ENCODE results near the gene UCKL1. TPM values are rescaled to one million over a fixed set of nuclear protein-coding genes. Genes with fewer than 3 reads are reported as not detected.

Gene UCKL1
- polyA plus RNA-seq, 4 donors = 37.8 to 53.6 (median 45.0) TPM

GRCh38 chr20:63894358-63895201, 61.6 kb downstream of the UCKL1 start, which contains the start of gene DNAJC5:
Gene DNAJC5, plus strand, starts transcription at chr20:63895126. Its CDS starts 33,220 bp downstream, at chr20:63928346.
- DNase-seq (ENCODE audit: low read depth in 4 of 4, low spot score in 3 of 4) = peak; percentile 83 to 87 (median 86)

- DNase-seq (ENCODE audit: low read depth in 4 of 4, low spot score in 3 of 4) = no peak
Observed at GRCh38 chr20:63893999-63894357, 62.2 kb downstream of the UCKL1 start.

GRCh38 chr20:63892402-63892801, 63.8 kb downstream of the UCKL1 start:
- no peak for DNase-seq (ENCODE audit: low read depth in 4 of 4, low spot score in 3 of 4)

GRCh38 chr20:63891061-63892002, 64.9 kb downstream of the UCKL1 start:
- no peak for DNase-seq (ENCODE audit: low read depth in 4 of 4, low spot score in 3 of 4)

GRCh38 chr20:63890616-63891015, 65.6 kb downstream of the UCKL1 start:
- DNase-seq (ENCODE audit: low read depth in 4 of 4, low spot score in 3 of 4) = no peak

- DNase-seq (ENCODE audit: low read depth in 4 of 4, low spot score in 3 of 4) = no peak
Observed at GRCh38 chr20:63890201-63890576, 66.0 kb downstream of the UCKL1 start.

Other genes starting within 250 kb of the UCKL1 start
- gene ARFRP1, start 248.4 kb downstream of the UCKL1 start, polyA plus RNA-seq (ENCODE audit: insufficient read length in 4 of 4) = 10 to 100 TPM; 29.9 to 41.3 (median 34.4) TPM
- gene ZGPAT, start 248.4 kb downstream of the UCKL1 start, polyA plus RNA-seq (ENCODE audit: insufficient read length in 4 of 4) = 10 to 100 TPM; 15.2 to 24.6 (median 18.0) TPM
- 10 to 100 TPM in 1 of 4 donors, 1 to 10 TPM in 3; 4.6 to 13.6 (median 7.3) TPM for gene LIME1, start 219.8 kb downstream of the UCKL1 start, polyA plus RNA-seq (ENCODE audit: insufficient read length in 4 of 4)
- gene SLC2A4RG, start 216.6 kb downstream of the UCKL1 start, polyA plus RNA-seq (ENCODE audit: insufficient read length in 4 of 4) = 100 to 1,000 TPM in 1 of 4 donors, 10 to 100 TPM in 3; 75.7 to 142 (median 80.1) TPM
- gene ZBTB46, start 125.2 kb downstream of the UCKL1 start, polyA plus RNA-seq (ENCODE audit: insufficient read length in 4 of 4) = 10 to 100 TPM; 16.7 to 20.1 (median 18.0) TPM
- not detected for gene ABHD16B, start 94.9 kb downstream of the UCKL1 start, polyA plus RNA-seq (ENCODE audit: insufficient read length in 4 of 4)
- 10 to 100 TPM; 84.8 to 91.5 (median 87.1) TPM for gene TPD52L2, start 91.1 kb downstream of the UCKL1 start, polyA plus RNA-seq (ENCODE audit: insufficient read length in 4 of 4)
- 10 to 100 TPM; 28.3 to 34.5 (median 31.1) TPM for gene DNAJC5, start 61.3 kb downstream of the UCKL1 start, polyA plus RNA-seq (ENCODE audit: insufficient read length in 4 of 4)
- 10 to 100 TPM; 24.9 to 31.9 (median 26.1) TPM for gene ZNF512B, start 13.5 kb upstream of the UCKL1 start, polyA plus RNA-seq (ENCODE audit: insufficient read length in 4 of 4)
- 10 to 100 TPM in 1 of 4 donors, 1 to 10 TPM in 3; 7.2 to 10.2 (median 8.3) TPM for gene SAMD10, start 23.2 kb upstream of the UCKL1 start, polyA plus RNA-seq (ENCODE audit: insufficient read length in 4 of 4)
- 10 to 100 TPM; 81.8 to 92.3 (median 84.5) TPM for gene PRPF6, start 24.7 kb upstream of the UCKL1 start, polyA plus RNA-seq (ENCODE audit: insufficient read length in 4 of 4)
- 1 to 10 TPM in 1 of 4 donors, under 1 TPM in 3; 0.62 to 1.1 (median 0.75) TPM for gene C20orf204, start 79.8 kb upstream of the UCKL1 start, polyA plus RNA-seq (ENCODE audit: insufficient read length in 4 of 4)
- gene SOX18, start 93.2 kb upstream of the UCKL1 start, polyA plus RNA-seq (ENCODE audit: insufficient read length in 4 of 4) = 10 to 100 TPM in 3 of 4 donors, 1 to 10 TPM in 1; 9.3 to 19.7 (median 10.9) TPM
- gene TCEA2, start 106.8 kb upstream of the UCKL1 start, polyA plus RNA-seq (ENCODE audit: insufficient read length in 4 of 4) = 10 to 100 TPM; 77.9 to 99.7 (median 81.5) TPM
- 1 to 10 TPM; 5.0 to 7.9 (median 5.6) TPM for gene RGS19, start 123.1 kb upstream of the UCKL1 start, polyA plus RNA-seq (ENCODE audit: insufficient read length in 4 of 4)
- gene OPRL1, start 123.7 kb upstream of the UCKL1 start, polyA plus RNA-seq (ENCODE audit: insufficient read length in 4 of 4) = 1 to 10 TPM in 3 of 4 donors, under 1 TPM in 1; 0.80 to 1.3 (median 1.2) TPM
- gene LKAAEAR1, start 128.0 kb upstream of the UCKL1 start, polyA plus RNA-seq (ENCODE audit: insufficient read length in 4 of 4) = under 1 TPM in 1 of 4 donors, not detected in 3; 0.22 TPM
- not detected for gene NPBWR2, start 151.1 kb upstream of the UCKL1 start, polyA plus RNA-seq (ENCODE audit: insufficient read length in 4 of 4)
- gene MYT1, start 208.0 kb upstream of the UCKL1 start, polyA plus RNA-seq (ENCODE audit: insufficient read length in 4 of 4) = under 1 TPM; 0.38 to 0.79 (median 0.63) TPM

All from right renal pelvis (tissue), 4 donors.